HCT116 (cell line): ENCODE measurements around the gene BRSK2. TPM values are rescaled to one million over a fixed set of nuclear protein-coding genes. Genes with fewer than 3 reads are reported as not detected.

Experiments
- ATAC-seq: fragments of 200-7000 bp; cut with Tn5 transposase; 2 replicates; pipeline ENCODE4 v1.9.1; 2020; ENCODE audit warnings: mild to moderate bottlenecking, moderate library complexity
- BruUV-seq: library from RNA; stranded (reverse); fragments of 400-500 nt; replicated peaks from 2 replicates; lab custom pipeline; 2021; lab: Mats Ljungman, UMichigan
- CTCF ChIA-PET: fragments of 300-600 bp; sonication (Branson Sonifier 250); formaldehyde crosslinking; loops from one replicate; lab custom pipeline; 2021; ENCODE audit warnings: antibody characterized with exemption; lab: Charles Lee
- POLR2A ChIA-PET: fragments of 300-600, 350-600 bp; sonication (Branson Sonifier 250); formaldehyde crosslinking; loops from one replicate; lab custom pipeline; 2021; ENCODE audit warnings: antibody characterized with exemption; lab: Charles Lee
- RAD21 ChIA-PET, 2 experiments: fragments of 300-600 bp; sonication (Branson Sonifier 250); formaldehyde crosslinking; loops; one replicate each; lab custom pipeline; 2023; ENCODE audit warnings: low total read pairs in 2 of 2; ENCODE audit not compliant: uncharacterized antibody in 2 of 2, unreplicated experiment in 2 of 2, low non-redundant PET in 1 of 2; lab: Charles Lee
- DNase-seq: peaks from one replicate; pipeline ENCODE4 v3.0.0-alpha.2; 2010; ENCODE audit warnings: low read depth, low spot score
- H2AFZ ChIP-seq: fragments of 200-600 bp; shearing (Covaris generic), sonication (generic); 2 replicates; pipeline ENCODE4 v1.6.1; 2017; ENCODE audit warnings: low read depth, mixed run types, mixed read lengths, antibody characterized with exemption, low read length; ENCODE audit not compliant: poor library complexity, severe bottlenecking
- H3K27ac ChIP-seq: 2 replicates; pipeline ENCODE4 v1.5.1; 2012; ENCODE audit warnings: low read depth, low read length
- H3K27me3 ChIP-seq: fragments of 200-600 bp; sonication (generic); 2 replicates; pipeline ENCODE4 v1.6.1; 2016; ENCODE audit warnings: mixed run types, low read length, mixed read lengths; ENCODE audit not compliant: insufficient read depth
- H3K36me3 ChIP-seq, 2 experiments: fragments of 200-500 bp in 1 of 2; fragments of 200-600 bp in 1 of 2; sonication (Bioruptor generic) in 1 of 2; sonication (generic) in 1 of 2; 2 replicates each; pipeline versions ENCODE4 v1.5.1 to v1.6.1; 2014 to 2016; ENCODE audit warnings: low read length in 2 of 2, inconsistent platforms in 1 of 2, mixed read lengths in 1 of 2, mixed run types in 1 of 2; ENCODE audit not compliant: insufficient read depth in 2 of 2, control insufficient read depth in 1 of 2
- H3K4me1 ChIP-seq, 2 experiments: fragments of 200-600 bp in 1 of 2; sonication (generic) in 1 of 2; 2 replicates each; pipeline versions ENCODE4 v1.5.1 to v1.6.1; 2012 to 2017; ENCODE audit warnings: low read length in 2 of 2, inconsistent platforms in 1 of 2, mild to moderate bottlenecking in 1 of 2, mixed read lengths in 1 of 2, mixed run types in 1 of 2, moderate library complexity in 1 of 2; ENCODE audit not compliant: insufficient read depth in 2 of 2, control insufficient read depth in 1 of 2
- H3K4me2 ChIP-seq: fragments of 200-600 bp; sonication (generic); 2 replicates; pipeline ENCODE4 v1.6.1; 2017; ENCODE audit warnings: mixed run types, low read length, mixed read lengths
- H3K4me3 ChIP-seq, 2 experiments: fragments of 200-600 bp in 1 of 2; sonication (generic) in 1 of 2; replicated peaks in 1 of 2; 2 replicates each; pipeline ENCODE4 v1.5.1; 2011 to 2016; ENCODE audit warnings: low read length in 2 of 2, control low read depth in 1 of 2, low read depth in 1 of 2, mild to moderate bottlenecking in 1 of 2, mixed read lengths in 1 of 2, mixed run types in 1 of 2
- H3K79me2 ChIP-seq: fragments of 200-600 bp; sonication (generic); 2 replicates; pipeline ENCODE4 v1.6.1; 2017; ENCODE audit warnings: mild to moderate bottlenecking, mixed run types, low read length, moderate library complexity, mixed read lengths; ENCODE audit not compliant: insufficient read depth
- H3K9ac ChIP-seq: fragments of 200-600 bp; sonication (generic); 2 replicates; pipeline ENCODE4 v1.6.1; 2016; ENCODE audit warnings: low read length, mixed read lengths
- H3K9me2 ChIP-seq: fragments of 200-600 bp; sonication (generic), shearing (Covaris generic); 2 replicates; pipeline ENCODE4 v1.6.1; 2017; ENCODE audit warnings: mixed run types, mild to moderate bottlenecking, moderate library complexity; ENCODE audit not compliant: insufficient read depth
- H3K9me3 ChIP-seq, 2 experiments: fragments of 200-500 bp in 1 of 2; fragments of 200-600 bp in 1 of 2; sonication (Bioruptor generic) in 1 of 2; sonication (generic) in 1 of 2; 2 replicates each; pipeline ENCODE4 v1.6.1; 2014 to 2017; ENCODE audit warnings: low read length in 2 of 2, mixed read lengths in 2 of 2, inconsistent platforms in 1 of 2, low read depth in 1 of 2, mild to moderate bottlenecking in 1 of 2, mixed run types in 1 of 2, moderate library complexity in 1 of 2; ENCODE audit not compliant: control insufficient read depth in 1 of 2, insufficient read depth in 1 of 2
- H4K20me1 ChIP-seq: fragments of 200-600 bp; sonication (generic), shearing (Covaris generic); 2 replicates; pipeline ENCODE4 v1.6.1; 2017; ENCODE audit warnings: mixed run types, mild to moderate bottlenecking, moderate library complexity; ENCODE audit not compliant: insufficient read depth
- CEBPB ChIP-seq: IDR thresholded peaks from 2 replicates; pipeline ENCODE4 v1.6.1; 2012; ENCODE audit warnings: low read depth
- CTCF ChIP-seq, 3 experiments: fragments of 200-600 bp in 1 of 3; sonication (generic) in 1 of 3; IDR thresholded peaks in 2 of 3; conservative IDR thresholded peaks in 1 of 3; 2 replicates each; pipeline ENCODE4 v1.5.1; 2012 to 2017; ENCODE audit warnings: low read depth in 2 of 3, low read length in 2 of 3, antibody characterized with exemption in 1 of 3, borderline replicate concordance in 1 of 3, control low read depth in 1 of 3, mild to moderate bottlenecking in 1 of 3, mixed read lengths in 1 of 3, mixed run types in 1 of 3, moderate library complexity in 1 of 3; ENCODE audit not compliant: insufficient read depth in 1 of 3
- EGR1 ChIP-seq: IDR thresholded peaks from 2 replicates; pipeline ENCODE4 v1.6.1; 2012; ENCODE audit warnings: low read depth
- ELF1 ChIP-seq: IDR thresholded peaks from 2 replicates; pipeline ENCODE4 v1.6.1; 2012; ENCODE audit warnings: low read depth, borderline replicate concordance
- EZH2 ChIP-seq: fragments of 200-600 bp; sonication (generic); IDR thresholded peaks from 2 replicates; pipeline ENCODE4 v1.6.1; 2017; ENCODE audit warnings: antibody characterized with exemption, mixed run types
- FOSL1 ChIP-seq: IDR thresholded peaks from 2 replicates; pipeline ENCODE4 v1.6.1; 2012; ENCODE audit warnings: low read depth
- MAX ChIP-seq: IDR thresholded peaks from 2 replicates; pipeline ENCODE4 v1.6.1; 2012
- POLR2A ChIP-seq: IDR thresholded peaks from 2 replicates; pipeline ENCODE4 v1.7.0; 2011; ENCODE audit warnings: borderline replicate concordance; ENCODE audit not compliant: insufficient read depth, insufficient read length; ENCODE audit errors: extremely low read depth
- POLR2AphosphoS5 ChIP-seq: IDR thresholded peaks from 2 replicates; pipeline ENCODE4 v1.6.1; 2011; ENCODE audit warnings: mild to moderate bottlenecking, low read depth, low read length, moderate library complexity
- RAD21 ChIP-seq: IDR thresholded peaks from 2 replicates; pipeline ENCODE4 v1.6.1; 2012; ENCODE audit warnings: low read depth, mild to moderate bottlenecking
- SIN3A ChIP-seq: IDR thresholded peaks from 2 replicates; pipeline ENCODE4 v1.6.1; 2012; ENCODE audit warnings: low read depth
- SRF ChIP-seq: IDR thresholded peaks from 2 replicates; pipeline ENCODE4 v1.6.1; 2012; ENCODE audit warnings: low read depth
- TCF7L2 ChIP-seq: IDR thresholded peaks from 2 replicates; pipeline ENCODE4 v1.7.0; 2011; ENCODE audit warnings: borderline replicate concordance, inconsistent platforms; ENCODE audit not compliant: insufficient read depth, insufficient read length; ENCODE audit errors: extremely low read depth
- YY1 ChIP-seq: IDR thresholded peaks from 2 replicates; pipeline ENCODE4 v1.6.1; 2011; ENCODE audit warnings: low read length, low read depth, moderate library complexity, mild to moderate bottlenecking; ENCODE audit not compliant: insufficient replicate concordance; ENCODE audit errors: extremely low read depth
- ZBTB33 ChIP-seq: IDR thresholded peaks from 2 replicates; pipeline ENCODE4 v1.6.1; 2011; ENCODE audit warnings: mild to moderate bottlenecking, low read length, moderate library complexity; ENCODE audit not compliant: insufficient replicate concordance; ENCODE audit errors: extremely low read depth
- ZFX ChIP-seq: fragments of 450-650 bp; IDR thresholded peaks from 2 replicates; pipeline ENCODE4 v1.6.1; 2017
- ZNF274 ChIP-seq: fragments of 200-500 bp; sonication (Bioruptor generic); IDR thresholded peaks from 2 replicates; pipeline ENCODE4 v1.6.1; 2014; ENCODE audit warnings: mild to moderate bottlenecking, low read depth, low read length, inconsistent platforms
- intact Hi-C: fragments of 100-400 bp; cut with micrococcal nuclease; formaldehyde crosslinking; loops from 2 replicates; pipeline ENCODE4 v1.10.0; 2022
- total RNA-seq: library from RNA; stranded (reverse); gene quantifications from one replicate; pipeline ENCODE4 v1.2.1, GENCODE V29; 2021; ENCODE audit not compliant: unreplicated experiment

BRSK2 gene
- total RNA-seq, 1 experiment from 2014 or later, result 14.0 TPM

- Histone ChIP-seq H3K9ac (no peak overlapping the region), H3K27me3 (no peaks in the 10 kb centered on the region), H2AFZ (no peak overlapping the region), H3K79me2 (peaks cover 5% of the 10 kb centered on the region; the same call in 1 of the 2 replicates), H3K9me3 (no peaks in the 10 kb centered on the region), H3K27ac (no peak overlapping the region), H3K4me1 (peaks cover 7 to 15% of the 10 kb centered on the region in 2 experiments), H3K4me2 (no peak overlapping the region), H3K4me3 (no peak overlapping the region), H3K9me2 (no peaks in the 10 kb centered on the region), H4K20me1 (no peaks in the 10 kb centered on the region), H3K36me3 (no peaks in the 10 kb centered on the region)
- ChIA-PET CTCF (no interaction called here), POLR2A (no interaction called here), RAD21 (no interaction called here)
- intact Hi-C loops, result no loop called here
- ATAC-seq (no peak), DNase-seq (no peak)
- BruUV-seq, result no TSS peak
- no peak for TF ChIP-seq POLR2A
- TF ChIP-seq EGR1, result no peak
- TF ChIP-seq CEBPB, result no peak
- no peak for TF ChIP-seq ZNF274
- no peak for TF ChIP-seq POLR2AphosphoS5
- no peak for TF ChIP-seq EZH2
Observed at GRCh38 chr11:1392111-1392510, 2.4 kb downstream of the BRSK2 start.

- no peak overlapping the region for H3K27ac ChIP-seq
- H3K79me2 ChIP-seq, result peaks cover 5% of the 10 kb centered on the region; the same call in 1 of the 2 replicates
- H3K9me3 ChIP-seq, result no peaks in the 10 kb centered on the region
- no peak for DNase-seq
- no peak for ATAC-seq
- no peak overlapping the region for H3K4me3 ChIP-seq
- H2AFZ ChIP-seq, result no peak overlapping the region
- intact Hi-C loops, result no loop called here
- BruUV-seq, result no TSS peak
- H3K4me2 ChIP-seq, result no peak overlapping the region
- CTCF ChIA-PET, result no interaction called here
- no peaks in the 10 kb centered on the region for H3K27me3 ChIP-seq
- H3K9me2 ChIP-seq, result no peaks in the 10 kb centered on the region
- RAD21 ChIA-PET, result no interaction called here
- no peak overlapping the region for H3K9ac ChIP-seq
- H3K4me1 ChIP-seq, result peaks cover 7 to 15% of the 10 kb centered on the region in 2 experiments
- POLR2A ChIA-PET, result no interaction called here
- H4K20me1 ChIP-seq, result no peaks in the 10 kb centered on the region
- no peaks in the 10 kb centered on the region for H3K36me3 ChIP-seq
- TF ChIP-seq EGR1 (no peak), ZNF274 (no peak), RAD21 (no peak), POLR2AphosphoS5 (no peak), POLR2A (no peak), MAX (no peak), SIN3A (no peak), TCF7L2 (no peak), FOSL1 (no peak), SRF (no peak), ZFX (no peak), ZBTB33 (no peak), ELF1 (no peak), YY1 (no peak), CTCF (IDR thresholded peaks at IDR 0.05 in 2 of 3, conservative IDR thresholded peaks at IDR 0.05 in 1 of 3; ENCODE audit: borderline replicate concordance in 1 of 3, insufficient read depth in 1 of 3, low read depth in 2 of 3, low read length in 2 of 3) (no peak)
Observed at GRCh38 chr11:1392561-1392960, 2.8 kb downstream of the BRSK2 start.
